Neural cell (in vitro differentiated cells): ENCODE results near the gene MOB2. TPM values are rescaled to one million over a fixed set of nuclear protein-coding genes. Genes with fewer than 3 reads are reported as not detected.

Experiments
- H2AFZ ChIP-seq: fragments of 200-600, 300-800 bp; sonication (generic), shearing (Covaris generic); 2 replicates; pipeline ENCODE4 v1.6.0; 2014; ENCODE audit warnings: low read depth, mild to moderate bottlenecking, antibody characterized with exemption, low read length, moderate library complexity
- H3F3A ChIP-seq: fragments of 200-600 bp; shearing (Covaris generic); 2 replicates; pipeline ENCODE4 v1.6.1; 2016; ENCODE audit warnings: mild to moderate bottlenecking, moderate library complexity, mixed read lengths, antibody characterized with exemption, low read length; ENCODE audit not compliant: insufficient read depth, poor library complexity, severe bottlenecking
- H3K27ac ChIP-seq: fragments of 200-600, 300-800 bp; sonication (generic), shearing (Covaris generic); 2 replicates; pipeline ENCODE4 v1.5.1; 2014; ENCODE audit warnings: mild to moderate bottlenecking, low read length, moderate library complexity
- H3K27me3 ChIP-seq: fragments of 300-800, 200-600 bp; sonication (generic), shearing (Covaris generic); 2 replicates; pipeline ENCODE4 v1.6.0; 2014; ENCODE audit warnings: mild to moderate bottlenecking, low read depth, low read length, moderate library complexity; ENCODE audit not compliant: insufficient read depth
- H3K36me3 ChIP-seq: fragments of 300-800, 200-600 bp; sonication (generic), shearing (Covaris generic); 2 replicates; pipeline ENCODE4 v1.5.1; 2014; ENCODE audit warnings: mild to moderate bottlenecking, antibody characterized with exemption, low read length, moderate library complexity; ENCODE audit not compliant: insufficient read depth
- H3K4me2 ChIP-seq: fragments of 300-800, 200-600 bp; sonication (generic), shearing (Covaris generic); 2 replicates; pipeline ENCODE4 v1.6.0; 2014; ENCODE audit warnings: mild to moderate bottlenecking, low read length
- H3K4me3 ChIP-seq: fragments of 300-800, 200-600 bp; sonication (generic), shearing (Covaris generic); 2 replicates; pipeline ENCODE4 v1.5.1; 2014; ENCODE audit warnings: mild to moderate bottlenecking, low read length, moderate library complexity
- H3K79me2 ChIP-seq: fragments of 200-600 bp; shearing (Covaris generic); replicated peaks from 2 replicates; pipeline ENCODE4 v1.6.0; 2014; ENCODE audit warnings: mild to moderate bottlenecking, low read length, moderate library complexity; ENCODE audit not compliant: insufficient read depth
- H3K9ac ChIP-seq: fragments of 300-800, 200-600 bp; sonication (generic), shearing (Covaris generic); 2 replicates; pipeline ENCODE4 v1.6.1; 2016; ENCODE audit warnings: mild to moderate bottlenecking, low read length, mixed read lengths
- H3K9me2 ChIP-seq: fragments of 200-600 bp; shearing (Covaris generic); 2 replicates; pipeline ENCODE4 v1.6.1; 2016; ENCODE audit warnings: mild to moderate bottlenecking, low read length, mixed read lengths; ENCODE audit not compliant: insufficient read depth
- H3K9me3 ChIP-seq: fragments of 200-600, 300-800 bp; sonication (generic), shearing (Covaris generic); 2 replicates; pipeline ENCODE4 v1.6.1; 2016; ENCODE audit warnings: mild to moderate bottlenecking, mixed run types, low read length, moderate library complexity, mixed read lengths
- H4K20me1 ChIP-seq: fragments of 200-600 bp; shearing (Covaris generic); 2 replicates; pipeline ENCODE4 v1.6.1; 2016; ENCODE audit warnings: mild to moderate bottlenecking, mixed run types; ENCODE audit not compliant: insufficient read depth
- EP300 ChIP-seq: fragments of 450-650 bp; conservative IDR thresholded peaks from 2 replicates; pipeline ENCODE4 v1.6.1; 2014; ENCODE audit warnings: antibody characterized with exemption, mild to moderate bottlenecking, moderate library complexity; ENCODE audit not compliant: poor library complexity, severe bottlenecking
- EZH2 ChIP-seq: fragments of 200-600, 300-800 bp; shearing (Covaris generic), sonication (generic); IDR thresholded peaks from 2 replicates; pipeline ENCODE4 v1.6.1; 2014; ENCODE audit warnings: antibody characterized with exemption, low read length, borderline replicate concordance, mild to moderate bottlenecking; ENCODE audit not compliant: insufficient read depth, poor library complexity, severe bottlenecking
- MXI1 ChIP-seq: fragments of 450-650 bp; conservative IDR thresholded peaks from 2 replicates; pipeline ENCODE4 v1.6.1; 2014; ENCODE audit warnings: antibody characterized with exemption, mild to moderate bottlenecking; ENCODE audit not compliant: poor library complexity, severe bottlenecking
- POLR2AphosphoS5 ChIP-seq: IDR thresholded peaks from 2 replicates; pipeline ENCODE4 v1.6.1; 2012
- RAD21 ChIP-seq: fragments of 450-650 bp; conservative IDR thresholded peaks from 2 replicates; pipeline ENCODE4 v1.6.1; 2014; ENCODE audit warnings: antibody characterized with exemption, mild to moderate bottlenecking, moderate library complexity
- SMC3 ChIP-seq: fragments of 450-650 bp; conservative IDR thresholded peaks from 2 replicates; pipeline ENCODE4 v1.6.1; 2014; ENCODE audit warnings: antibody characterized with exemption, mild to moderate bottlenecking, moderate library complexity; ENCODE audit not compliant: poor library complexity
- TAF1 ChIP-seq: IDR thresholded peaks from 2 replicates; pipeline ENCODE4 v1.6.1; 2012; ENCODE audit warnings: low read depth
- polyA plus RNA-seq: library from polyadenylated mRNA; depleted of rRNA; stranded (reverse); fragments of >200 nt; gene quantifications from 2 replicates; pipeline ENCODE4 v1.2.3, GENCODE V29; 2014
- TF ChIP-seq, protein P1 (sequence below): IDR thresholded peaks from 2 replicates; pipeline ENCODE4 v1.6.1; 2012; ENCODE audit warnings: borderline replicate concordance
- TF ChIP-seq, protein P2 (sequence below): fragments of 450-650 bp; IDR thresholded peaks from 2 replicates; pipeline ENCODE4 v1.5.1; 2014; ENCODE audit warnings: antibody characterized with exemption, mild to moderate bottlenecking, moderate library complexity; ENCODE audit not compliant: poor library complexity, severe bottlenecking

Gene MOB2
- polyA plus RNA-seq, 1 donor from 2014 or later = 33.2 TPM

DNA sequence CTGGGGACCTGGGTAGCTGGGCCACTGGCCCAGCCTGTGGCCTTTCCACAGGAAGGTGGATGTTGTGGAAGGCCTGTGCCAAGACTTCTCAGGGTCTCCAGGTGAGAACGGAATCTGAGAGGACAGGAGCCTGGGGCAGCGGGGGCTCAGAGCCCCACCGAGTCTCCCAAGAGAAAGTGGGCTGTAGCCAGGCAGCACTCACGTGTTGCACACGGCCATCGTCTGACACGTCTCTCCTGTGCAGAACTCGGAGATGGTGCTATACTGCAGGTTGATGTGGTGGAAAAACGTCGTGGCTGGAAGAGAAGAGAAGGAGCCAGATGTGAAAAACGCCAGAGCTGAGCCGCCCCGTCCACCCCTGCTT, 6.4 kb downstream of the MOB2 start:
- no peaks in the 10 kb centered on the region for H3K9me3 ChIP-seq
- no peaks in the 10 kb centered on the region for H3F3A ChIP-seq
- H3K79me2 ChIP-seq = no peaks in the 10 kb centered on the region
- TF ChIP-seq RAD21 (no peak), EZH2 (no peak), MXI1 (no peak), TAF1 (no peak), EP300 (no peak), POLR2AphosphoS5 (no peak), SMC3 (no peak)
- TF ChIP-seq, protein P1, sequence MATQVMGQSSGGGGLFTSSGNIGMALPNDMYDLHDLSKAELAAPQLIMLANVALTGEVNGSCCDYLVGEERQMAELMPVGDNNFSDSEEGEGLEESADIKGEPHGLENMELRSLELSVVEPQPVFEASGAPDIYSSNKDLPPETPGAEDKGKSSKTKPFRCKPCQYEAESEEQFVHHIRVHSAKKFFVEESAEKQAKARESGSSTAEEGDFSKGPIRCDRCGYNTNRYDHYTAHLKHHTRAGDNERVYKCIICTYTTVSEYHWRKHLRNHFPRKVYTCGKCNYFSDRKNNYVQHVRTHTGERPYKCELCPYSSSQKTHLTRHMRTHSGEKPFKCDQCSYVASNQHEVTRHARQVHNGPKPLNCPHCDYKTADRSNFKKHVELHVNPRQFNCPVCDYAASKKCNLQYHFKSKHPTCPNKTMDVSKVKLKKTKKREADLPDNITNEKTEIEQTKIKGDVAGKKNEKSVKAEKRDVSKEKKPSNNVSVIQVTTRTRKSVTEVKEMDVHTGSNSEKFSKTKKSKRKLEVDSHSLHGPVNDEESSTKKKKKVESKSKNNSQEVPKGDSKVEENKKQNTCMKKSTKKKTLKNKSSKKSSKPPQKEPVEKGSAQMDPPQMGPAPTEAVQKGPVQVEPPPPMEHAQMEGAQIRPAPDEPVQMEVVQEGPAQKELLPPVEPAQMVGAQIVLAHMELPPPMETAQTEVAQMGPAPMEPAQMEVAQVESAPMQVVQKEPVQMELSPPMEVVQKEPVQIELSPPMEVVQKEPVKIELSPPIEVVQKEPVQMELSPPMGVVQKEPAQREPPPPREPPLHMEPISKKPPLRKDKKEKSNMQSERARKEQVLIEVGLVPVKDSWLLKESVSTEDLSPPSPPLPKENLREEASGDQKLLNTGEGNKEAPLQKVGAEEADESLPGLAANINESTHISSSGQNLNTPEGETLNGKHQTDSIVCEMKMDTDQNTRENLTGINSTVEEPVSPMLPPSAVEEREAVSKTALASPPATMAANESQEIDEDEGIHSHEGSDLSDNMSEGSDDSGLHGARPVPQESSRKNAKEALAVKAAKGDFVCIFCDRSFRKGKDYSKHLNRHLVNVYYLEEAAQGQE = no peak
- TF ChIP-seq, protein P2, sequence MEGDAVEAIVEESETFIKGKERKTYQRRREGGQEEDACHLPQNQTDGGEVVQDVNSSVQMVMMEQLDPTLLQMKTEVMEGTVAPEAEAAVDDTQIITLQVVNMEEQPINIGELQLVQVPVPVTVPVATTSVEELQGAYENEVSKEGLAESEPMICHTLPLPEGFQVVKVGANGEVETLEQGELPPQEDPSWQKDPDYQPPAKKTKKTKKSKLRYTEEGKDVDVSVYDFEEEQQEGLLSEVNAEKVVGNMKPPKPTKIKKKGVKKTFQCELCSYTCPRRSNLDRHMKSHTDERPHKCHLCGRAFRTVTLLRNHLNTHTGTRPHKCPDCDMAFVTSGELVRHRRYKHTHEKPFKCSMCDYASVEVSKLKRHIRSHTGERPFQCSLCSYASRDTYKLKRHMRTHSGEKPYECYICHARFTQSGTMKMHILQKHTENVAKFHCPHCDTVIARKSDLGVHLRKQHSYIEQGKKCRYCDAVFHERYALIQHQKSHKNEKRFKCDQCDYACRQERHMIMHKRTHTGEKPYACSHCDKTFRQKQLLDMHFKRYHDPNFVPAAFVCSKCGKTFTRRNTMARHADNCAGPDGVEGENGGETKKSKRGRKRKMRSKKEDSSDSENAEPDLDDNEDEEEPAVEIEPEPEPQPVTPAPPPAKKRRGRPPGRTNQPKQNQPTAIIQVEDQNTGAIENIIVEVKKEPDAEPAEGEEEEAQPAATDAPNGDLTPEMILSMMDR = no peak
- H3K27ac ChIP-seq = no peak overlapping the region
- H3K27me3 ChIP-seq = no peaks in the 10 kb centered on the region
- no peak overlapping the region for H3K9ac ChIP-seq
- H2AFZ ChIP-seq = no peak overlapping the region
- H3K4me3 ChIP-seq = no peak overlapping the region
- no peaks in the 10 kb centered on the region for H4K20me1 ChIP-seq
- peaks cover 4% of the 10 kb centered on the region for H3K36me3 ChIP-seq
- H3K9me2 ChIP-seq = no peaks in the 10 kb centered on the region
- H3K4me2 ChIP-seq = no peak overlapping the region

DNA sequence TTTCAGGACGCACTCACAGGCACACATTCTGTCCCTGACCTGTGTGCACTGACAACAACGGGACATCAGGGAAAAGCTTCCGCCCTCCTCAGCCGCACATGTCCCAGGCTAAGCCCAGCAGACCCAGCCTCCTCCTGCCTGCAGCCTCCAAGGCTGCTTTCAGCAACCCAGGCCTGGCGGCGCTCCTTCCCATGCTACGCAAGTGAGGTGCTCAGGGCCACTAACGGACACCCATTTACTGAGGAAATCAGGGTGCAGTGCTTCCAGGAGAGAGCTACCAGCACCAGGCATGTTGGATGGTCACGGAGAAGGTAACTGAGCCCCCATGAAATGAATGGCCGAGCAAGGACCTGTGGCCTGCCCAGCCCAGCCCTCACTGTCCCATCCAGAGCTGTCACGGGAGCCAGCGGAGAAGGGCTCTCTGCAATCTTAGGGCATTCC, 6.9 kb downstream of the MOB2 start:
- Histone ChIP-seq H3K4me3 (no peak overlapping the region), H3K9me2 (no peaks in the 10 kb centered on the region), H3K27me3 (no peaks in the 10 kb centered on the region), H3K36me3 (peaks cover 4% of the 10 kb centered on the region), H3K4me2 (no peak overlapping the region), H4K20me1 (no peaks in the 10 kb centered on the region), H3F3A (no peaks in the 10 kb centered on the region), H2AFZ (no peak overlapping the region), H3K79me2 (no peaks in the 10 kb centered on the region), H3K27ac (no peak overlapping the region), H3K9me3 (no peaks in the 10 kb centered on the region), H3K9ac (no peak overlapping the region)
- no peak for TF ChIP-seq POLR2AphosphoS5
- TF ChIP-seq TAF1 = no peak
- TF ChIP-seq, protein P1 = no peak
- TF ChIP-seq EP300 = no peak
- TF ChIP-seq, protein P2 = no peak
- TF ChIP-seq RAD21 = no peak
- TF ChIP-seq EZH2 = no peak
- TF ChIP-seq SMC3 = no peak
